Neural progenitor cell (in vitro differentiated cells): ENCODE results near the gene INTS6.

Source experiments
- CTCF ChIP-seq: fragments of 200-600 bp; sonication (generic); IDR thresholded peaks from 2 replicates; pipeline ENCODE4 v1.5.1; 2017; ENCODE audit warnings: antibody characterized with exemption, mild to moderate bottlenecking
- EZH2 ChIP-seq: fragments of 200-600 bp; sonication (generic); IDR thresholded peaks from 2 replicates; pipeline ENCODE4 v1.6.1; 2017; ENCODE audit warnings: antibody characterized with exemption, mild to moderate bottlenecking, moderate library complexity
- EZH2phosphoT487 ChIP-seq: fragments of 200-600 bp; sonication (generic); IDR thresholded peaks from 2 replicates; pipeline ENCODE4 v1.6.1; 2017; ENCODE audit warnings: antibody characterized with exemption

- no peak for TF ChIP-seq EZH2
- TF ChIP-seq CTCF: no peak
- no peak for TF ChIP-seq EZH2phosphoT487
These were observed 127.0 kb downstream of the INTS6 start for GRCh38 chr13:51325837-51326236.
